GM18505 (cell line): ENCODE measurements around the gene FBXW12.
"Not testable (repeated sequence)": the region's sequence is repeated elsewhere in the genome, so short reads cannot be mapped to it uniquely, and the experiment has no call there.

ENCODE experiments used
- ATAC-seq: cut with Tn5 transposase; IDR thresholded peaks from one replicate; pipeline ENCODE4 v1.9.1; 2021; ENCODE audit not compliant: unreplicated experiment
- POLR2A ChIP-seq: IDR thresholded peaks from 4 replicates; pipeline ENCODE4 v1.6.1; 2011; ENCODE audit warnings: borderline replicate concordance; ENCODE audit not compliant: insufficient read depth, insufficient read length; ENCODE audit errors: extremely low read depth

The FBXW12 gene, protein sequence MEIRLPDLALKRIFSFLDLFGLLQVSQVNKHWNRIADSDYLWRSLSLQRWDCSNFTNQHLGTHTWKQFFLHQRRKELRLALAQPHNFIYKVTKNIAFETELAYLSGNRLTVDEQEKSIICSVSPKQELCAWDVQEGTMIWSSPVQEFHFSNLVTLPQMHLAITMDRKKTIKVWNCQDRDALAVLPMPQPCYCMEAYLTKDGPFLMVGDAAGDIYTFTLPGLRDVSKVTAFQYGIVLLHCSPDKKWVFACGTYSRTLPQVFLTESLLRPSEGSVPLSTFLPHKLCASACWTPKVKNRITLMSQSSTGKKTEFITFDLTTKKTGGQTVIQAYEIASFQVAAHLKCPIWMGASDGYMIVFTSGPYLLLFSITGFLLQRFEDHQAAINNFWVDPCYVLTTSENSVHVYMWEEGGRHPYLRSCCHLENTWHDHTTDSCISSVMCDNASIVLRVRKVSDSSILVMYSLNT

DNA sequence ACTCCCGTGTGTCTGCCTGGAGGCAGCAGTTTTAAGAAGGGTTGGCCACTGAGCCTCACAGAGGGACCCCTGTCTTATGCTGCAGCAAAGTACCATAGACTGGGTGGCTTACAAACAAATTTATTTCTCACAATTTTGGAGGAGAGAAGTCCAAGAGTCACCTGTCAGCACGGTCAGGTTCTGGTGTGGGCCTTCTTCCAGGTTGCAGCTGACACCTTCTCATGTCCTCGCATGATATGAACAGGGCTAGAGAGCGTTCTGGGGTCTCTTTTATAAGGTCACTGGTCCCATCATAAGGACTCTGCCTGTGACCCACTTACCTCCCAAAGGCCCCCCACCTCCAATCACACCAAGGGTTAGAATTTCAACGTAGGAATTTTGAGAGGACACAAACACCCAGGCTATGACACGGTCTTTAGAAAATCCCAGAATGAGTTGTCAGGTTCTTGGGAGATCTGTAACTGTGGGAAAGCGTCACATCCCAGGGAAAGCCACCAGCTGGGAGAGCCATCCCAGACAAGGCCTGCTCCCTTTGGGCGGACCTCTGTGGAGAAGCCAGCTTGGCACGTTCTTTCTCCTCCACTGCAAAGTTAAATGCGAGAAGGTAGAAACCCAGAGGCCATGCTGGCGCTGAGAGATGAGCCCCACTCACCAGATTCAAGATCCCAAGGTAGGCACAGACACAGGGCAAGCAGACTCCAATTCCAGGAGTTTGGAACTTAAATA, at the start of gene FBXW12:
Gene FBXW12, plus strand, starts transcription at position 569 of the 726 bp plus-strand sequence. CDS start 549 bp downstream, outside the sequence.
- no peak for TF ChIP-seq POLR2A
- no peak for ATAC-seq

DNA sequence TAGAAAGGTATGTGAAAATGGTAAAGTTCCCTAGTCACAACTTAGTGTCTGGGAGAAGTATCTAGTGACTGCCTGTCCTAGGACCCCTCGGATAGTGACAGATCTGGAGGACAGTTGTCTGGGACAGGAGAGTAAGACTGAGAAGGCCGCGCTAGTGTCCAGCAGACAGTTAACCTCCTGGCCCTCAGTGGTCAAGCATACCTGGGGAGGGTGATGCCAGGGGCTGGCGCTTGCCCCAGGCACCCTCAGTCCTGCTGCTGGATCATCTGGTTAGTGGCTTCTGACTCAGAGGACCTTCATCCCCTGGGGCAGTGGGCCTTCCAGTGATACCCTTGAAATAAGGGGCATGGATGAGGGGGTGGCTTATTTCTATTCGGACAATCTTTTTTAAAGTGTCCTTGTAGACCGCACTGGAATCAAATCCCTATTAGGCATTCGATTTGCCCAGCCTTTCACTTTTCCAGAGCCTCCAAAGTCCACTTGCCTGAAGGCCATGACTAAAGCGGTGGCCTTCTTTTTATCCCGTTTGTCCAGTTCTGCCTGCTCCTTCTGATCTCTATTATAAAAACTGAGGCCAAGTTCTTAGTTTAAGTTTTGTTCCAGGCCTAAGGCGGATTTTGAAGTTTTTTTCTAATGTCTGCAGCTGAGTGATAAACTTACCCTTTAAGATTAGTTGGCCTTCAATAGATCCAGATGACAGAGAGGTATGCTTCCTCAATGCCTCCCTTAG, 40.1 kb upstream of the FBXW12 start:
- ATAC-seq = not testable (repeated sequence)

DNA sequence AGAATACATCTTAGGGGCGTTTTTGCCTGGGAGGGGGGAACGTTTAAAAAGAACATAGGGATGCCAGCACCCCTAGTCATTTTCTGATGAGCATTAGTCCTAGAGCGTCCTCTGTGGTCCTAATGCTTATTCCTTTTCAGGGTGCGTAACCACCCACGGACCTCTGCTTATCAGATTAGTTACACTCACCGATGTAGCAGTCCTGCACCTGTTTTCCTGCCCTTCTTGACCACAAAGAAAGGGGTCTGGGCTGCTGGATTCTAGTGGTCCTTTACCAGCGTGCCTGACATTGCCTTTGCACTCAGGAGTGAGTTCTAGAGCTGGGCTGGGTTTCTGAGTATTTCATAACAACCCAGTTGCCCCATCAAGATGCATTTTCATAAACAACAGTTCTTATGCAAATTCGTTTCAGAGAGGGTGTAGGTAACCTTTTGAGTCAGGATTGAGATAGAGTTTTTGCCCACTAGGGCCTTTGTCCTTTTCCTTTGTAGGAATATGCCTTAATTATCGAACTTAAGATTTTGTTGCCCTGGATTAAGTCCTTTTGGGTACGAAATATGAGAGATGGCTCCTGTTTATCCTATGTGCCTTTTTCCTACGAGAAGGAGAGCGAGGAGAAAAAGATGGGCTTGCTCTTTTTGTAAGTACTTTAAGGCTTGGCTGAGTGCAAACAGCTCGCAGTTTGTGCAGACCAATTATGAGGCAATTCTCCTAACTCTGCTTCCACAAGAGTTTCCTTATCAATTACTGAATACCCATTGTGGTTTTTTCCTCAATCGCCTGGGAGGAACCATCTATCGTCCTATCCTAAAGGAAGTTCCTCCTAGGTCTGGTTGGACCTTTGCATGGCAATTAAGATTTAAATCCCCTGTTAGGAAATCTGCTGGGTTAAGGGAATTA, 38.4 kb upstream of the FBXW12 start, which contains the start of gene SPINK8:
Gene SPINK8, minus strand, starts transcription at position 316 of the 900 bp plus-strand sequence. CDS start 5,320 bp downstream, outside the sequence.
- not testable (repeated sequence) for ATAC-seq

- ATAC-seq = no peak
- TF ChIP-seq POLR2A = no peak
Observed at GRCh38 chr3:48334605-48335004, 37.4 kb upstream of the FBXW12 start.

- not testable (repeated sequence) for ATAC-seq
Observed at GRCh38 chr3:48335286-48335685, 36.7 kb upstream of the FBXW12 start.

DNA sequence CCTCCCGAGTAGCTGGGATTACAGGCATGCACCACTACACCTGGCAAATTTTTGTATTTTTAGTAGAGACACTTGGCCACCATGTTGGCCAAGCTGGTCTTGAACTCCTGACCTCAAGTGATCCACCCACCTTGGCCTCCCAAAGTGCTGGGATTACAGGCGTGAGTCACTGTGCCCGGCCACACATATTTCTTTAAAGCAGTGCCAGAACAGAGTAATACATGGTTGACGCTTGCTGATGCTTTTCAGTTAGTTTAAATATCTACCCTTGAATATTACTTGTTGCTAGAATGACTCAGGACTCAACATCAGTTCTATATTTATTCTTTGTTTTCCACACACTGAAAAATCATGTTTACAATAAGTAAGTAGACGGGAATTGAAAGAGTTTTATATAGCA, 34.5 kb upstream of the FBXW12 start:
- not testable (repeated sequence) for ATAC-seq

GRCh38 chr3:48338635-48339034, 33.4 kb upstream of the FBXW12 start:
- no peak for ATAC-seq

DNA sequence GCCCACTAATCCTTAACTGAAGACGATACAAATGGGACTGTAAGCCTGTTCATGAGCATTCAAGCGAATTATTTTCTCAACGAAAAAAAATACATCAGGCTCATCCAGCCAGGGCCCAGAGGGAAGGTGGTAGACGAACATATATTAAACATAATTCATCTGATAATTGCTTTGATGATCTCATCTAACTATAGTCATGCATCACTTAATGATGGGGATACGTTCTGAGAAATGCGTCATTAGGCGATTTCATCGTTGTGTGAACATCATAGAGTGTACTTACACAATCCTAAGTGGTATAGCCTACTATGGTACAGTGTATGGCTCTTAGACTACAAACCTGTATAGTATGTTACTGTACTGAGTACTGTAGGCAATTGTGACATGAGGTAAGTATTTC, 28.6 kb upstream of the FBXW12 start:
- ATAC-seq = no peak

More at GRCh38 chr3:48338635-48339034, 33.4 kb upstream of the FBXW12 start:
- TF ChIP-seq POLR2A = no peak

GRCh38 chr3:48344867-48345507, 27.0 kb upstream of the FBXW12 start:
- no peak for ATAC-seq
- no peak for TF ChIP-seq POLR2A

More for the DNA sequence above, 28.6 kb upstream of the FBXW12 start:
- no peak for TF ChIP-seq POLR2A

DNA sequence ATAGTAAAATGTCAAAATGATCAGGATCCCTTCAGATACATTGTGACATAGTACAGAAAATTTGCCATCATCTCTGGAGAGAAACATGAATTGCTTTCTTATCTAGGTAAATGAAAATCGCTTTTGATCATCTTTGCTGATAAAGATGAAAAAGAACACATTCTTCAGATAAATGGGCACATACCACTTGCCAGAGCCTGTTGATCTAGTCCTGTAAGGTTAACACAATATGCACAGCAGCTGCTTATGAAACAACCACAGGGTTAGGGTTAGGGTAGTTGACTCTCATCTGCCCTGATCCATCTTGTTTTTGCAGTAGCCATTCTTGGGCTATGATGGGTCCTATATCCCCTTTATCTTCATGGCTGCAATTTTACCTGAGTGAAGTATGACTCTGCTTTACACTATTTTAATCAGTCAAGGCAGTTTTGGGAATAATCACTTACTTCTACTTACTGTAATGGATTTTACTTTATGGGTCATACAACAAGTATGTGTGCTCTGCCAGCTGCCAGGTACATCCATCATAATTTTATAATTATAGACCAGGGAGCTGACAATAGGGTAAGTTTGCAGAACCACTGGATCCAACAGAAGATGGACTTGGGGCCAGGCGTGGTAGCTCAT, 26.0 kb upstream of the FBXW12 start:
- TF ChIP-seq POLR2A = no peak
- ATAC-seq = no peak

- ATAC-seq = no peak
- TF ChIP-seq POLR2A = no peak
Observed at GRCh38 chr3:48347500-48347899, 24.5 kb upstream of the FBXW12 start.

- no peak for TF ChIP-seq POLR2A
Observed at GRCh38 chr3:48352546-48352945, 19.5 kb upstream of the FBXW12 start.

More at GRCh38 chr3:48352546-48352945, 19.5 kb upstream of the FBXW12 start:
- no peak for ATAC-seq
